Activated CD8-positive, alpha-beta memory T cell treated with anti-CD3 and anti-CD28 coated beads for 4 hours (primary cell): Measurements from ENCODE around the gene BHLHE23.
"Not testable (repeated sequence)": the region's sequence is repeated elsewhere in the genome, so short reads cannot be mapped to it uniquely, and the experiment has no call there.

Experiments
- DNase-seq, 2 donors: peaks; one replicate each; pipeline ENCODE4 v3.0.0-alpha.2; 2020; ENCODE audit warnings: low read depth in 2 of 2

Gene BHLHE23

DNA sequence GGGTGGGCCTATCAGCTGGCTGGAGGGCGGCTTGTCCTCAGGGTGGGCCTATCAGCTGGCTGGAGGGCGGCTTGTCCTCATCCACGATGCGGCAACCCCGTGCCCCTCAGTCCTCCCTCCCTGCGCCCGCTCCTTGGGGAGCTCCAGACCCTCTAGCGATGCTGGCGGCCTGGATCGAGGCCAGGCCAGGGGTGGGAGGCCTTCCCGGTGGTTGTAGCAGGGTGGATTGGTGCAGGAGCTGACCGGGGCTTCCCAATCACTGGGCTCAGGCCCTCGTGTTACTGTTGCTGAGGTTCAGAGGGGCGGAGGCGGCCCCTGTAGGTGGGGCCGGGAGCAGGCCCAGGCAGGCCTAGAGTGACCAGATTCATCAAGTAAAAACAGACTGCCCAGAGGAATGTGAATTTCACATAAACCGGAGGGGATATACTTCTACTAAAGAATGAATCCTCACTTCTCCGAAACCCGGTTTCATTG, 45.4 kb downstream of the BHLHE23 start:
- no peak for DNase-seq

DNA sequence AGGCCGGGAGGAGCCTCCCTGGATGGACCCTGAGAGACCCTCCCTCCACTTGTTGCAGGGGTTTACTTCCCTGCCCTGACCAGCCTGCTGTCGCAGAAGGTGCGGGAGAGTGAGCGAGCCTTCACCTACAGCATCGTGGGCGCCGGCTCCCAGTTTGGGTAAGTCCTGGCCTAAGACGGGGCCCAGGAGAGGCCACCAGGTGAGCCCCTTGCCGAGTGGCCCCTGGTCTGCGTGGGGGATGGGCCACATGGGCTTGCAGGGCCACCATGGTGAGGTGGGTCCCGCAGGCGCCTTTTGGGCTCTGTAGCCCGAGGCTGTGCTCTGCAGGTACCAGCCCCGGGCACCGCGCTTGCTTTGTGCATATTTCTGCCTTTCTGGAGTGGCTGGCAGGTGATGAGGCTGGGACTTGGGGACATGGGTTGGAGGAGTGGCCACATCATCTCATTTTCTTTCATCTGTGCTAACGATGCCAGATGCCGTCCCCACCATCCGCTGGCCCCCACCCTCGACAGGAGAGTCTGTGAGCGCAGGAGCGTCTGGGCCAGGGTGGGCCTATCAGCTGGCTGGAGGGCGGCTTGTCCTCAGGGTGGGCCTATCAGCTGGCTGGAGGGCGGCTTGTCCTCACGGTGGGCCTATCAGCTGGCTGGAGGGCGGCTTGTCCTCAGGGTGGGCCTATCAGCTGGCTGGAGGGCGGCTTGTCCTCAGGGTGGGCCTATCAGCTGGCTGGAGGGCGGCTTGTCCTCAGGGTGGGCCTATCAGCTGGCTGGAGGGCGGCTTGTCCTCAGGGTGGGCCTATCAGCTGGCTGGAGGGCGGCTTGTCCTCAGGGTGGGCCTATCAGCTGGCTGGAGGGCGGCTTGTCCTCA, 46.1 kb downstream of the BHLHE23 start:
- not testable (repeated sequence) for DNase-seq

DNA sequence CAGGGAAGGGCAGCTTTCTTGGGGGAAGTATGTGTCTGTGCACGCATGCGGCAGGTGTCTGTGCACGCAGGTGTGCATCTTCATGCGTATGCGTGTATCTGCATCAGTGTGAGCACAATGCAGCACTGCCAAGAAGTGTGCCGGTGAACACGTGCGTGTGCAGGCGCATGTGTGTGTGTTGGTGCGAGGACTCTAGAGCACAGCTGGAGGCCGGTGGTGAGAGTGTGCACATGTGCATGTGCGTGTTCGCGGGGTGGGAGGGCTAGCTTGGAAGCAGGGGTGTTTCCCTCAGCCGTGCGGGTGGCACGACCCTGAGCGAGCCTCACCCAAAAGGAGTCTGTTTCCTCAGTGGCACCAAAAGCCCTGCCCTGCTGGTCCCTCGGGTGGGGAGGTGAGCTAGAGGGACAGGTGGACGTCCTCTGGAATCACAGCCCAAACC, 46.7 kb downstream of the BHLHE23 start:
- DNase-seq, result no peak

DNA sequence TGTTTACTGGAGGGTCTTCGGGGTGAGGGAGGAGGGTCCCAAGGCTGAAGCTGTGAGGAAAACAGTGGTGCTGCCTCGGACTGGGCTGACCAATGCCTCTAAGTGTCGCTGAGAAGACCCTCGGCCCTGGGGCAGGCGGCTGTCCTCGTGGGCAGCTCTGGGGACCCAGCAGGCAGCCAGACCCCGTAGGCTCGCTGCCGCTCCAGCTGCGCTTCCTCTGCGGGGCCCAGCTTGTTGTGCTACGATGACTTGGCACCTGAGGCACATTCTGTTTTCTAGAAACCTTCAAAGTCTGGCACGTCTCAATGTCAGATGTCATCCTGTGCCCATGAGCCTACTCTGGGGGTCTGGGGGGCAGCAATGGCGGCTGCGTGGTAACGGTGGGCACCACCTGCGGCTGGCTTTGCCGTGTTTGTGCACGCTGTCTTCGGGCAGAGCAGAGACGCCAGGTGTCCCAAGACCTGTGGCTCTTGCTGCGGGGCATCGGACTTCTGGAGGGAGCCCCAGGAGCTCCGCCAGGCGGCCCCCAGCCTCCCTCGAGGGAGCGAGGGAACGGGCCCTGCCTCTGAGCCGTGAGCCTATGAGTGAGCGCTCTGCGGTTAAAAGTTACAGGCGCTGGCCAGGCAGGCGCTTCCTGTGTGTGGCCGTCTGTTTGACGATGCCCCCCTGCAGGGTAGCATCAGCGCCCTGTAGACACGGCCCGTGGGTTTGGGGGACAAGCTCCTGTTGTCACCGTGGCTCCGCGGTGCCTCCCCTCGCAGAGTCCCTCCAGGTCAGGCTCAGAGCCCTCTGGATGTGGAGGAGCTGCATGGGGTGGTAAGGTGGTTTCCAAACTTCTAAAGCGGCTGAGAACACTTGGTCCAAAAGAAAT, 47.4 kb downstream of the BHLHE23 start:
- no peak for DNase-seq

DNA sequence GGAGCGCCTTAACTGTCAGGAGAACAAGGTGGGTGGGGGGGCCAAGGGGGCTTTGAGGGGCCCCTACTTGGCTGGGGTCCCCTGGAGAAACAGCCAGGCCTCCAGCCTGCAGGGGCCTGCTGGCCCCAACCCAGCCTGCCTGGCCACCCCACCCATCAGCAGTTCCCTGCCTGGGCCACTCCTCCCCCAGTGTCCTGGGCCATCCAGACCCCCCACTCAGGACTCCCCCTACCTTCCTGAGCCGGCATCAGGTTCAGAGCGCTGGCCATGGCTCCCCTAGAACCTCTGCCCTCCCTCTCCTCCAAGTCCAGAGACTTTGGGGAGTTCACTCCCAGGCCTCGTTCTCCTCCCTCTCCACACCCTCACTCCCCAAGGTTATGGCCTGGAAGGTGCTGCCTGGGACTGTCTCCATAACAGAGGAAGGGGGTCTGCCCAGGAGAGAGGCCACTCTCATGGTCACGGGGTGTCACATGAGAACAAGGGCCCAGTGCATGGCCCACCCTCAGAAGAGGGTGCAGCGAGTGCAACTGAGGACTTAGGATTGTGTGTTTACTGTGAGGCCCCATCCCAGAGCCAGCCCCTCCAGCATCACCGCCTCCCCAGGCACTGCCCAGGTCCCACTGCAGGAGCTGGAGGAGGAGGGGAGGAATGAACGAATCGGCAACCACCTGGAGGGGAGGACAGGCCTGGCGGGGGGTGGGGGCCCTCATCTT, 48.2 kb downstream of the BHLHE23 start:
- DNase-seq, result no peak

DNA sequence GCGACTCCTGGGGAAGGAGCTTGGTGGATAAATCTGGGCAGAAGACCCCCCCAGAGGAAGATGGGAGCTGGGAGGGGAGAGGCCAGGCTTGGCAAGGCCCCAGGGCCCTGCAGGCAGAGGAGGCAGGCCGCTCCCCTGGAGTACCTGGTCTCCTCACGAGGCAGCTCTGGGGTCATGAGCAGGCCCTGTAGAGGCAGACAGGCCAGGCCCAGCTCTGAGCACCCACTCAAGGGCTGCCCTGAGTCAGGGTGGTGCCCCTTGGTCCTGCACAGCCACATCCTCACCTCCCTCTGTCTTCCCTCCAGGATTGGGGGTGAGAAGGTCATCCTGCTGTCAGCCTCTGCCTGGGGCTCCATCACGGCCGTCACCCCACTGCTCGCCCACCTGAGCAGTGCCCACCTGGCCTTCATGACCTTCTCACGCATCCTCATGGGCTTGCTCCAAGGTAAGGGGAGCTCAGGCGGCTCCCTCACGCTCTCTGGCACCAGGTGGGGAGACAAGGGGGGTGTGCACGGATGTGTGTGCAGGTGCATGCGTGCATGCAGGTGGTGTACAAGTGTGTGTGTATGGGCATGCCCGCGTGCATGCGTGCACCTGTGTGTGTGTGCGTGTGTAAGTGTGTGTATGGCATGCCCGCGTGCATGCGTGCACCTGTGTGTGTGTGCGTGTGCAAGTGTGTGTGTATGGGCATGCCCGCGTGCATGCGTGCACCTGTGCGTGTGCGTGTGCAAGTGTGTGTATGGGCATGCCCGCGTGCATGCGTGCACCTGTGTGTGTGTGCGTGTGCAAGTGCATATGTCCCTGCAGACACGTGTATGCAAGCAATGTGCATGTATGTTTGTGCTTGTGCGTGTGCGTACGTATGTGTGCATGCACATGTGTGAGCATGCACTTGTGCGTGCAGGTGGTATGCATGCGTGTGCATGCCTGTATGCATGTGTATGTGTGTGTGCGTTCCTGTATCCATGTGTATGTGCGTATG, 49.3 kb downstream of the BHLHE23 start:
- DNase-seq, result no peak

DNA sequence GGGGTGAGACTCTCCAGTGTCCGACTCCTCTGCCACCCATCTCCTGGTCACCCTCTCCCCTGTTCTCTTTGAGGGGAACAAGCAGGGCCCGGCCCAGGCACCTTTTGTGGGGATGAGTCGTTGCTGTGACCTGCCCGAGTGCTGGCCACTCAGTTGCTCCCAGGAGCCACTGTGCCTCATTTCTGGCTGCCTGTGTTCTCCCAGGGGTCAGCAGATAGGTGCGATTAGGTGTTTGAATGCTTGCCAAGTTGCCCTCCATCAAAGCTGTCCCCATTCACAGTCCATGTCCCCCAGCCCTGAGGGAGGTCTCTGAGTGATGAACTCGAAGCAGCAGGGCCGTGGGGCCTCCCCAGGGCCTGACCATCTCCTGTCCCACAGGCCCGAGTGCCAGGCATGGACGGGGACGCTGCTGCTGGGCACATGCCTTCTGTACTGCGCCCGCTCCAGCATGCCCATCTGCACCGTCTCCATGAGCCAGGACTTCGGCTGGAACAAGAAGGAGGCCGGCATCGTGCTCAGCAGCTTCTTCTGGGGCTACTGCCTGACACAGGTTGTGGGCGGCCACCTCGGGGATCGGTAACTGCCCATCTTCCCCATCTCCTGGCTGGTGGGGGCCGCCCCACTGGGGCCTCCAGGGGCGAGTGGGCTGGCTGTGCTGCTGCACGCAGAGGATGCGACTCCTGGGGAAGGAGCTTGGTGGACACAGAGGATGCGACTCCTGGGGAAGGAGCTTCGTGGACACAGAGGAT, 50.2 kb downstream of the BHLHE23 start:
- DNase-seq, result no peak
